Measurements from ENCODE around the gene PHACTR4.
A peak's percentile ranks its signal among the peaks of the same experiment; 100 is the strongest.

PHACTR4 gene

DNA sequence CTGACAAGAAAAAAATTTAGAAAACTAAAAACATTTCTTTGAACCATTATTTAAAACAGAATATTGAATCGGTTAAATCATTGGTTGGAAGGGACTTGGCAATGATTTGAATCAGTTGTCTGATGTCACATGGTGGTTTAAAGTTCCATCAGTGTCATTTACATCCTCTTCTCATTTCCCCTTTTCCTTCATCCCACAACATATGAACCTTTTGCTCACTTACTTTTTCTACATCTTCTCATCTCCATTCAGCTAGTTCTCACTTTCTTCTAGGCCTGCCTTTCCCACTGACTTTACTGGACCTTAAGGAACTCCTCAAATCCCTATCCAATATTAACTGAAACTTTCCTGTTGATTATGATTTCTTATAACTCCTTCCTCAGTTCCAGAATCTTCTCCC is 58.5 kb downstream of the PHACTR4 start:
- TF ChIP-seq, protein P1, sequence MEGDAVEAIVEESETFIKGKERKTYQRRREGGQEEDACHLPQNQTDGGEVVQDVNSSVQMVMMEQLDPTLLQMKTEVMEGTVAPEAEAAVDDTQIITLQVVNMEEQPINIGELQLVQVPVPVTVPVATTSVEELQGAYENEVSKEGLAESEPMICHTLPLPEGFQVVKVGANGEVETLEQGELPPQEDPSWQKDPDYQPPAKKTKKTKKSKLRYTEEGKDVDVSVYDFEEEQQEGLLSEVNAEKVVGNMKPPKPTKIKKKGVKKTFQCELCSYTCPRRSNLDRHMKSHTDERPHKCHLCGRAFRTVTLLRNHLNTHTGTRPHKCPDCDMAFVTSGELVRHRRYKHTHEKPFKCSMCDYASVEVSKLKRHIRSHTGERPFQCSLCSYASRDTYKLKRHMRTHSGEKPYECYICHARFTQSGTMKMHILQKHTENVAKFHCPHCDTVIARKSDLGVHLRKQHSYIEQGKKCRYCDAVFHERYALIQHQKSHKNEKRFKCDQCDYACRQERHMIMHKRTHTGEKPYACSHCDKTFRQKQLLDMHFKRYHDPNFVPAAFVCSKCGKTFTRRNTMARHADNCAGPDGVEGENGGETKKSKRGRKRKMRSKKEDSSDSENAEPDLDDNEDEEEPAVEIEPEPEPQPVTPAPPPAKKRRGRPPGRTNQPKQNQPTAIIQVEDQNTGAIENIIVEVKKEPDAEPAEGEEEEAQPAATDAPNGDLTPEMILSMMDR (IDR thresholded peaks at IDR 0.05) = no peak
- DNase-seq = no peak
- Histone ChIP-seq H3K36me3 (no peaks in the 10 kb centered on the region), H3K27ac (no peak overlapping the region), H3K4me1 (no peaks in the 10 kb centered on the region), H3K27me3 (no peaks in the 10 kb centered on the region), H3K9me3 (no peaks in the 10 kb centered on the region), H3K4me3 (no peak overlapping the region)
- intact Hi-C loops (cut with DNase I; ENCODE audit: low total_unique reads) = no loop called here

DNA sequence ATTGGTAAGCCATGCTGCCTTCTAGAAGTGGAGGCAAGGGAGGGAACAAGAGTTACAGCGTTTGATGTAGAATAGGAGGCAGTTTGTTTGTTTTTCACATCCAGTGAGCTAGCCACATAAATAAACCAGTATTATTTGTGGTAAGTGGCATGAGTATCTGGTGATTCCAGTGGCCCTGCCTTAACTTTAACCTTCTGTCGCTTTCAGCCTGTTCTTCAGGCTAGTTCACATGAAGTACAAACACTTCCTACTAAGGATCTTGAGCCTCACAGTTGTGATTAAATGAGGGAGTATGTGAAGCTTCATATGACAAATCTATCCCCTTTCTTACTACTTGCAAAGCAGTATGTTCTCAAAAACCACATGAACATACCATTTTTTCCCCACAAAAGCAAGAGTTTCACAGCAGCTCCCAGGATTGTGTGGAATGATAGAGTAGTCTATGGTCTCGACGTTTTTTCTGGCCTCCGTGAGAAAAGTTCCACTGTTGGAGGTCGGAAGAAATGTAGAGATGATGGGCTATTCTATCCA is 59.5 kb downstream of the PHACTR4 start:
- Histone ChIP-seq H3K9me3 (no peaks in the 10 kb centered on the region), H3K36me3 (no peaks in the 10 kb centered on the region), H3K27ac (no peak overlapping the region), H3K4me3 (no peak overlapping the region), H3K4me1 (peaks cover 0 to 7% (median 2%) of the 10 kb centered on the region in 4 donors), H3K27me3 (no peaks in the 10 kb centered on the region)
- intact Hi-C loops (cut with DNase I; ENCODE audit: low total_unique reads) = no loop called here
- TF ChIP-seq, protein P1 (IDR thresholded peaks at IDR 0.05) = no peak
- DNase-seq = no peak

DNA sequence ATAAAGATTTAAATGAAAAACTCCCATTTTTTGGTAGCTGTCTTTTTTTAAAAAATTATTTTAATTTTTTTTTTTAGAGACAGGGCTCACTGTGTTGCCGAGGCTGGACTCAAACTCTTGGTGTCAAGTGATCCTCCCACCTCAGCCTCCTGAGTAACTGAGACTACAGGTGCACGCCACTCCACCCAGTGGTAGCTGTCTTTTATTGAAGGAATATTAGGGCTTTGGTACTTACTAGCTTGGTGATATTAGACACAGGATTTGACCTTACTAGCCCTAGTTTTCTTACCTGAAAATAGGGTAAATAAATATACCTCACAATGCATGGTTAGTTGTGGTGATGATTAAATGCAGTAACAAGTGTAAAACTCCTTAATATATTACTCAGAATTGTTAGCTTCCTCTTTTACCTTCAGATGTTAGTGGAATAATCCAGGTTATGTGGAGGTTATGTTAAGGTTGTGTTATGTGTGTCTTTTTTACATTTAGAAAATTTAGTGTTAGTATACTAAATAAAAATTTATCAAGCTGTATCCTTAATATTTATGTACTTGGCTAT is 66.8 kb downstream of the PHACTR4 start:
- Histone ChIP-seq H3K4me3 (no peak overlapping the region), H3K36me3 (no peaks in the 10 kb centered on the region), H3K27me3 (no peaks in the 10 kb centered on the region), H3K9me3 (no peaks in the 10 kb centered on the region), H3K27ac (peak overlapping the region; percentile 52 to 76), H3K4me1 (peaks cover 8 to 43% (median 24%) of the 10 kb centered on the region in 4 donors)
- DNase-seq = no peak
- intact Hi-C loops (cut with DNase I; ENCODE audit: low total_unique reads) = no loop called here
- TF ChIP-seq, protein P1 (IDR thresholded peaks at IDR 0.05) = no peak

DNA sequence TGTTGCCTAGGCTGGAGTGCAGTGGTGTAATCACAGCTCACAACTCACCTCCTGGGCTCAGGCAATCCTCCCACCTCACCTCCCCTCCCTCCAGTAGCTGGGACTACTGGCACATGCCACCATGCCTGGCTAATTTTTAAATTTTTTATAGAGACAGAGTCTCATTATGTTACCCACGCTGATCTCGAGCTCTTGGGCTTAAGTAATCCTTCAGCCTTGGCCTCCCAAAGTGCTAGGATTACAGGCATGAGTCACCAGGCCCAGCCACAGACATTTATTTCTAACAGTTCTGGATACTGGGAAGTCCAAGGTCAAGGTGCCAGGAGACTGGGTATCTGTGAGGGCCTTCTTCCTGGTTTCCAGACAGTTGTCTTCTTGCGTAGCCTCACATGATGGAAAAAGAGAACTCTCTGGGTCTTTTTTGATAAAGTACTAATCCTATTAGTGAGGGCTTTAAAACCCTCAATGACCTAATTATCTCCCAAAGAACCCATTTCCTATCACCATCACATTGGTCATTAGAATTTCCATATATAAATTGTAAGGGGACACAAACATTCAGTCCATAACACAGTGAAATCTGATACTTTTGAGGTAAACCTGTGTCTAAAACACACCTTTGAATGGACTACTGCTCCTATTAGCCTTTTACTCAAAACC is 67.9 kb downstream of the PHACTR4 start:
- Histone ChIP-seq H3K4me3 (peak overlapping the region; percentile 33 to 35), H3K27ac (peak overlapping the region; percentile 52 to 76), H3K4me1 (peaks cover 8 to 43% (median 24%) of the 10 kb centered on the region in 4 donors), H3K27me3 (no peaks in the 10 kb centered on the region), H3K36me3 (no peaks in the 10 kb centered on the region), H3K9me3 (no peaks in the 10 kb centered on the region)
- intact Hi-C loops (cut with DNase I; ENCODE audit: low total_unique reads) = no loop called here
- TF ChIP-seq, protein P1 (IDR thresholded peaks at IDR 0.05) = no peak
- DNase-seq = peak; percentile 41 to 68

DNA sequence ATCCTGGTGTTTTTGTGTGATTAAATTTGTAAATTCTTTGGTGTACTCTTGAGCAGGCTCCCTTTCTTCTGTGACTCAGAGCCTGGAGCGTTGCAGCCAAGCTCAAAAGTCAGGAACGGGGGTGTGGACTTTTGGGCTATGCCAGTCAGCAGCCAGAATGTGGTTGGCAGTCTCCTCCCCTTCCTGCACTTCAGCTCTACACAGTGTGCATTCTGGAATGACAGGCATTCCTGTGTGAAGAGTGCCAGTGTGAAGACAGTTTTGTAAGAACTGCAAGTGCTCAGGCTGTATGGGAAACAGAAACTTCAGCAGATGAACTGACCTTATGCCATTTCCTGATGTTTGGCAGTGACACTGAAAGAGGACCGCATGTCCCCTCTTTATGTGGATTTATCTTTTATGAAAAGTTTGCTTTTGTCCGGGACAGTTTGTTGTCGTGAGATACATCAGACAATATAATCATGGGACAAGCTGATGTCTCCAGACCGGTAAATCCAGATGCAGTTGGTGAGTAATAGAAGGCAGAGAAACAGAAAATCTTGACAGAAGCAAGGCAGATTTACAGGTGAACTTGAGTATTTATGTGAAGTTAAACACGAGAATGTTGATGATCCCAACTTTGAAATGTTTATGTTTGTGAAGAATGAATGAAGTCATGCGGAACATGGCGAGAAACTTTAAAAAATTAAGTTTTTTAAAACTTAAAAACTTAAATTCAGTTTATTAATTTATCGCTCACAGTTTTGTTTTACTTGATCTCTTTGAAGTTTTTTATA is 68.6 kb downstream of the PHACTR4 start:
- DNase-seq = peak; percentile 83 to 93
- H3K9me3 ChIP-seq = no peaks in the 10 kb centered on the region
- intact Hi-C loops (cut with DNase I; ENCODE audit: low total_unique reads) = no loop called here
- peak overlapping the region; percentile 52 to 76 for H3K27ac ChIP-seq
- H3K4me3 ChIP-seq = peak overlapping the region; percentile 33 to 35
- TF ChIP-seq, protein P1 (IDR thresholded peaks at IDR 0.05) = peak in 1 of 2 experiments; percentile 8
- H3K4me1 ChIP-seq = peaks cover 8 to 43% (median 24%) of the 10 kb centered on the region in 4 donors
- no peaks in the 10 kb centered on the region for H3K36me3 ChIP-seq
- H3K27me3 ChIP-seq = no peaks in the 10 kb centered on the region

All from tibial artery (tissue), 4 donors.